OCI-LY7 (cell line): Measurements from ENCODE around the gene AGA.

Experiments used
- CTCF ChIP-seq: fragments of 200-600 bp; sonication (generic); conservative IDR thresholded peaks from 2 replicates; pipeline ENCODE4 v1.5.1; 2014; ENCODE audit warnings: mild to moderate bottlenecking, antibody characterized with exemption, low read length, moderate library complexity, mixed read lengths
- EZH2phosphoT487 ChIP-seq: fragments of 200-600 bp; sonication (generic); IDR thresholded peaks from 2 replicates; pipeline ENCODE4 v1.6.1; 2018; ENCODE audit warnings: low read depth, borderline replicate concordance, mild to moderate bottlenecking, mixed run types, antibody characterized with exemption, low read length, moderate library complexity, mixed read lengths

GRCh38 chr4:177404986-177405385 is 37.3 kb downstream of the AGA start:
- no peak for TF ChIP-seq CTCF
- TF ChIP-seq EZH2phosphoT487, result no peak
